ENCODE data around the gene UBN2.

UBN2 gene

GRCh38 chr7:139334399-139335150 lies 103.5 kb downstream of the UBN2 start:
- no peak overlapping the region for H2AK5ac ChIP-seq (ENCODE audit: low read length, severe bottlenecking)
- no peak overlapping the region for H4K91ac ChIP-seq (ENCODE audit: low read length)
- H3K9me3 ChIP-seq (ENCODE audit: control insufficient read depth, low read length), result no peaks in the 10 kb centered on the region
- H3K9ac ChIP-seq (ENCODE audit: low read length), result no peak overlapping the region
- H3K79me1 ChIP-seq (replicated peaks; ENCODE audit: low read length, poor library complexity, severe bottlenecking), result no peaks in the 10 kb centered on the region
- WGBS, result 83% methylated on average over 4 of the region's 4 CpGs
- no peak overlapping the region for H2BK12ac ChIP-seq (ENCODE audit: low read length in 2 of 2)
- no peak overlapping the region for H2BK120ac ChIP-seq (ENCODE audit: low read depth, low read length)
- no peaks in the 10 kb centered on the region for H3K36me3 ChIP-seq (ENCODE audit: control insufficient read depth in 1 of 2, insufficient read depth in 2 of 2, low read depth in 1 of 2, low read length in 2 of 2)
- no peak overlapping the region for H4K8ac ChIP-seq (ENCODE audit: low read length)
- H3K18ac ChIP-seq (ENCODE audit: low read depth in 1 of 2, low read length in 2 of 2), result no peak overlapping the region
- no peak overlapping the region for H3K23ac ChIP-seq (ENCODE audit: low read length in 2 of 2)
- H3K4ac ChIP-seq (ENCODE audit: low read depth in 1 of 2, low read length in 2 of 2), result no peak overlapping the region
- no peak overlapping the region for H2AFZ ChIP-seq (ENCODE audit: low read depth, low read length)
- no peak overlapping the region for H3K4me2 ChIP-seq (ENCODE audit: low read length, poor library complexity, severe bottlenecking)
- H2BK15ac ChIP-seq (ENCODE audit: low read depth, poor library complexity, severe bottlenecking), result no peak overlapping the region
- DNase-seq, result no peak
- H3K27me3 ChIP-seq (ENCODE audit: control insufficient read depth in 1 of 2, insufficient read depth in 1 of 2, low read length in 2 of 2), result no peaks in the 10 kb centered on the region
- H3K4me1 ChIP-seq (ENCODE audit: control insufficient read depth, insufficient read depth, low read depth, low read length), result no peaks in the 10 kb centered on the region
- H3K4me3 ChIP-seq (ENCODE audit: insufficient read depth in 1 of 2, low read depth in 1 of 2, low read length in 2 of 2), result no peak overlapping the region
- no peak overlapping the region for H3K14ac ChIP-seq (ENCODE audit: low read length in 2 of 2)
- no peak overlapping the region for H2BK5ac ChIP-seq (ENCODE audit: low read depth, low read length, poor library complexity, severe bottlenecking)
- no peak overlapping the region for H3K27ac ChIP-seq (ENCODE audit: low read length, poor library complexity, severe bottlenecking)

DNA sequence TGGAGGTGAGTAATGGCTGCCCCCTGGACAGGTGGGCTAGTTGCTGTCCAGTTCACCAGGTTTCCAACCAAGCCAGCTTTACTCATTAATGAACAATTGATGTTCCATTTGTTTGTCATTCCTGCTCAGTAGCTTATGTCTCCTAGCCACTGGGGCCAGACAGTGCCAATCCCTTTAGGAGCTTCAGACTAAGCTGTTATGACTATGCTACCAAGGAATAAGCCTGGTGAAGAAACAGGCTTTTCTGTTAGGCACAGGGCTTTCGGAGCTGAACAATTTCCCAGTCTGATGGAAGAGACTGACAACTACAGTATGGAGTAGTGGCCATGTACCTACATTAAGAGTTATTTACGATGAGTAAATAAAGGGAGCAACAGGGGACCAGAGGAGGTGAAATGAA lies 108.0 kb downstream of the UBN2 start:
- no peak overlapping the region for H4K91ac ChIP-seq (ENCODE audit: low read length)
- WGBS, result over 99% methylated on average over 2 of the region's 2 CpGs
- DNase-seq, result no peak
- no peak overlapping the region for H2BK5ac ChIP-seq (ENCODE audit: low read depth, low read length, poor library complexity, severe bottlenecking)
- peak overlapping the region in 1 of 2 experiments; percentile 97 for H3K4me3 ChIP-seq (ENCODE audit: insufficient read depth in 1 of 2, low read depth in 1 of 2, low read length in 2 of 2)
- H3K27me3 ChIP-seq (ENCODE audit: control insufficient read depth in 1 of 2, insufficient read depth in 1 of 2, low read length in 2 of 2), result no peaks in the 10 kb centered on the region
- no peak overlapping the region for H4K8ac ChIP-seq (ENCODE audit: low read length)
- H3K9me3 ChIP-seq (ENCODE audit: control insufficient read depth, low read length), result no peaks in the 10 kb centered on the region
- H2AFZ ChIP-seq (ENCODE audit: low read depth, low read length), result no peak overlapping the region
- H2BK12ac ChIP-seq (ENCODE audit: low read length in 2 of 2), result no peak overlapping the region
- no peak overlapping the region for H3K14ac ChIP-seq (ENCODE audit: low read length in 2 of 2)
- H3K4ac ChIP-seq (ENCODE audit: low read depth in 1 of 2, low read length in 2 of 2), result no peak overlapping the region
- no peak overlapping the region for H3K9ac ChIP-seq (ENCODE audit: low read length)
- peak overlapping the region; percentile 69 for H2AK5ac ChIP-seq (ENCODE audit: low read length, severe bottlenecking)
- H3K79me1 ChIP-seq (replicated peaks; ENCODE audit: low read length, poor library complexity, severe bottlenecking), result peaks cover 13% of the 10 kb centered on the region
- no peak overlapping the region for H3K18ac ChIP-seq (ENCODE audit: low read depth in 1 of 2, low read length in 2 of 2)
- H3K36me3 ChIP-seq (ENCODE audit: control insufficient read depth in 1 of 2, insufficient read depth in 2 of 2, low read depth in 1 of 2, low read length in 2 of 2), result peaks cover 0 to under 1% of the 10 kb centered on the region in 2 experiments
- H3K4me2 ChIP-seq (ENCODE audit: low read length, poor library complexity, severe bottlenecking), result no peak overlapping the region
- H2BK15ac ChIP-seq (ENCODE audit: low read depth, poor library complexity, severe bottlenecking), result no peak overlapping the region
- no peak overlapping the region for H2BK120ac ChIP-seq (ENCODE audit: low read depth, low read length)
- no peak overlapping the region for H3K27ac ChIP-seq (ENCODE audit: low read length, poor library complexity, severe bottlenecking)
- peaks cover 4% of the 10 kb centered on the region for H3K4me1 ChIP-seq (ENCODE audit: control insufficient read depth, insufficient read depth, low read depth, low read length)
- H3K23ac ChIP-seq (ENCODE audit: low read length in 2 of 2), result no peak overlapping the region

DNA sequence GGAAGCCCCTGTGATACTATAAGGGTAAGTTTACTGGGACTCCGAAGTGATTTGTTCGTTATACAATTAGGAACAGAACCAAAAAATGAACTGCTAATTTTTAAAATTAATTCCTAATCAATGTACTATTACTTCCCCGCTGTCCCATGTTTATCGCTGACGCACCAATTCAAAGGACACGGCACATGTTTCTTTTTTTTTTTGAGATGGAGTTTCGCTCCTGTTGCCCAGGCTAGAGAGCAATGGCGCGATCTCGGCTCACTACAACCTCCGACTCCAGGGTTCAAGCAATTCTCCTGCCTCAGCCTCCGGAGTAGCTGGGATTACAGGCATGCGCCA lies 108.6 kb downstream of the UBN2 start:
- Histone ChIP-seq H3K14ac (ENCODE audit: low read length in 2 of 2) (no peak overlapping the region), H3K27me3 (ENCODE audit: control insufficient read depth in 1 of 2, insufficient read depth in 1 of 2, low read length in 2 of 2) (no peaks in the 10 kb centered on the region), H3K4me3 (ENCODE audit: insufficient read depth in 1 of 2, low read depth in 1 of 2, low read length in 2 of 2) (peak overlapping the region; percentile 53 to 97), H3K27ac (ENCODE audit: low read length, poor library complexity, severe bottlenecking) (peak overlapping the region; percentile 98), H4K91ac (ENCODE audit: low read length) (peak overlapping the region; percentile 7), H2BK12ac (ENCODE audit: low read length in 2 of 2) (no peak overlapping the region), H3K79me1 (replicated peaks; ENCODE audit: low read length, poor library complexity, severe bottlenecking) (peaks cover 13% of the 10 kb centered on the region), H3K18ac (ENCODE audit: low read depth in 1 of 2, low read length in 2 of 2) (peak overlapping the region in 1 of 2 experiments; percentile 26), H3K9ac (ENCODE audit: low read length) (peak overlapping the region; percentile 100), H2AFZ (ENCODE audit: low read depth, low read length) (peak overlapping the region; percentile 73), H2BK120ac (ENCODE audit: low read depth, low read length) (no peak overlapping the region), H2AK5ac (ENCODE audit: low read length, severe bottlenecking) (no peak overlapping the region), H3K23ac (ENCODE audit: low read length in 2 of 2) (no peak overlapping the region), H3K9me3 (ENCODE audit: control insufficient read depth, low read length) (no peaks in the 10 kb centered on the region), H4K8ac (ENCODE audit: low read length) (peak overlapping the region; percentile 85), H3K4me1 (ENCODE audit: control insufficient read depth, insufficient read depth, low read depth, low read length) (peaks cover 4% of the 10 kb centered on the region), H2BK5ac (ENCODE audit: low read depth, low read length, poor library complexity, severe bottlenecking) (no peak overlapping the region), H3K4me2 (ENCODE audit: low read length, poor library complexity, severe bottlenecking) (peak overlapping the region; percentile 36), H2BK15ac (ENCODE audit: low read depth, poor library complexity, severe bottlenecking) (no peak overlapping the region), H3K4ac (ENCODE audit: low read depth in 1 of 2, low read length in 2 of 2) (no peak overlapping the region), H3K36me3 (ENCODE audit: control insufficient read depth in 1 of 2, insufficient read depth in 2 of 2, low read depth in 1 of 2, low read length in 2 of 2) (peaks cover 0 to 3% of the 10 kb centered on the region in 2 experiments)
- no peak for DNase-seq
- WGBS, result 88% methylated on average over 12 of the region's 13 CpGs

DNA sequence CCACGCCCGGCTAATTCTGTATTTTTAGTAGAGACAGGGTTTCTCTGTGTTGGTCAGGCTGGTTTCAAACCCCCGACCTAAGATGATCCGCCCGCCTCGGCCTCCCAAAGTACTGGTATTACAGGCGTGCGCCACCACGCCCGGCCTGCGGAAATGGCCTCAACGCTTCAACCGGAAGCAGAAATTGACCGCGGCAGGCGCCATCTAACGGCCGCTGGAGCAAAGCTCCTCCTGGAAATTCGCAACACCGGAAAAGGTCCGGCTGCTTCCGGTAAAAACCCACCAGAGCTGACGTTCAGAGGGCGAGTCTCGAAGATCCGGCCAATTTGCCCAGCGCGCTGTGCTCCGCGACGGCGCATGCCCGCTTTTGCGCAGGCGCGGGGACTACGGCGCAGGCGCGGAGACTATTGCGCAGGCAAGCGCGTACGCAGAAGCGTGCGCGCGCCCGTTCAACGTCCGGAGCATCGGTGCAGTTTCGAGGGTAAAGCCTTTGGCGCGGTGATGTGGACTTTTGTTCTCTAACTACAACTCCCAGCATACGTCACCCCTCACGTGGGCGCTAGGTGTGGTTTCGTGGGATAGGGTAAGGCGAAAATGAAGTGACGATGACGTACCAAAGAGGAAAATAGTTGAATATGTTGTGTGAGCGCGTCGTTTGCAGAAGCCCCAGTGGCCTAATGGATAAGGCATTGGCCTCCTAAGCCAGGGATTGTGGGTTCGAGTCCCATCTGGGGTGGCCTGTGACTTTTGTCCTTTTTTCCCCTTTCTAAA lies 109.2 kb downstream of the UBN2 start:
- Histone ChIP-seq H3K4ac (ENCODE audit: low read depth in 1 of 2, low read length in 2 of 2) (no peak overlapping the region), H3K4me2 (ENCODE audit: low read length, poor library complexity, severe bottlenecking) (peak overlapping the region; percentile 36), H3K18ac (ENCODE audit: low read depth in 1 of 2, low read length in 2 of 2) (peak overlapping the region in 1 of 2 experiments; percentile 26), H3K79me1 (replicated peaks; ENCODE audit: low read length, poor library complexity, severe bottlenecking) (peaks cover 13% of the 10 kb centered on the region), H3K27ac (ENCODE audit: low read length, poor library complexity, severe bottlenecking) (peak overlapping the region; percentile 98), H3K23ac (ENCODE audit: low read length in 2 of 2) (no peak overlapping the region), H3K9ac (ENCODE audit: low read length) (peak overlapping the region; percentile 100), H2BK12ac (ENCODE audit: low read length in 2 of 2) (no peak overlapping the region), H2AFZ (ENCODE audit: low read depth, low read length) (peak overlapping the region; percentile 73), H4K91ac (ENCODE audit: low read length) (peak overlapping the region; percentile 7), H3K27me3 (ENCODE audit: control insufficient read depth in 1 of 2, insufficient read depth in 1 of 2, low read length in 2 of 2) (no peaks in the 10 kb centered on the region), H3K14ac (ENCODE audit: low read length in 2 of 2) (no peak overlapping the region), H2BK5ac (ENCODE audit: low read depth, low read length, poor library complexity, severe bottlenecking) (no peak overlapping the region), H3K4me1 (ENCODE audit: control insufficient read depth, insufficient read depth, low read depth, low read length) (peaks cover 4% of the 10 kb centered on the region), H3K36me3 (ENCODE audit: control insufficient read depth in 1 of 2, insufficient read depth in 2 of 2, low read depth in 1 of 2, low read length in 2 of 2) (peaks cover 0 to 6% of the 10 kb centered on the region in 2 experiments), H2BK15ac (ENCODE audit: low read depth, poor library complexity, severe bottlenecking) (no peak overlapping the region), H3K4me3 (ENCODE audit: insufficient read depth in 1 of 2, low read depth in 1 of 2, low read length in 2 of 2) (peak overlapping the region; percentile 53 to 97), H2BK120ac (ENCODE audit: low read depth, low read length) (no peak overlapping the region), H2AK5ac (ENCODE audit: low read length, severe bottlenecking) (no peak overlapping the region), H3K9me3 (ENCODE audit: control insufficient read depth, low read length) (no peaks in the 10 kb centered on the region), H4K8ac (ENCODE audit: low read length) (peak overlapping the region; percentile 85)
- DNase-seq, result peak; percentile 99
- WGBS, result 4% methylated on average over 55 of the region's 66 CpGs
